ENCODE measurements around the gene GABARAP. TPM values are rescaled to one million over a fixed set of nuclear protein-coding genes. Genes with fewer than 3 reads are reported as not detected.

GABARAP gene
- total RNA-seq, 1 experiment from 2014 or later: 228 TPM

DNA sequence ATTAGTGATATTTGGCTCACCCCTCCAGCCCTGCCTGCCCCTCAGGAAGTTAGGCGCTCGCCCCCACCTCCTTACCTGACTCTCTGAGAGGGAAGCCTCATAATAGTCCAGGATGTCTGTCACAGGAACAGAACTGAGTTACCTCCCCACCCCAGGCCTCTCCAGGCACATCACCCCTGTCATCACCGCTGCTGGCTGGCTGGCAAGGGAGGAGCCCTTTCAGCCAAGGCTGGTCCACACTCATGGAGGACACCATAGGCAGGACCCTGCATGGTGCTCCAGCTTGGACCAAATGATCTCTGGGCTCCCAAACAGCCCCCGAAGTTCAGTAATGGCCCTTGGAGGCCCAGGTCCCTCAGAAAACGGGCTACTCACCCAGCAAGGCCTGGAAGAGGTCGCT, 24.1 kb downstream of the GABARAP start:
- ATAC-seq: no peak
- H3K9me3 Mint-ChIP-seq: no peaks in the 10 kb centered on the region
- H3K36me3 Mint-ChIP-seq: peaks cover under 1% of the 10 kb centered on the region; the same call in 1 of the 2 replicates
- TF ChIP-seq, protein P1, sequence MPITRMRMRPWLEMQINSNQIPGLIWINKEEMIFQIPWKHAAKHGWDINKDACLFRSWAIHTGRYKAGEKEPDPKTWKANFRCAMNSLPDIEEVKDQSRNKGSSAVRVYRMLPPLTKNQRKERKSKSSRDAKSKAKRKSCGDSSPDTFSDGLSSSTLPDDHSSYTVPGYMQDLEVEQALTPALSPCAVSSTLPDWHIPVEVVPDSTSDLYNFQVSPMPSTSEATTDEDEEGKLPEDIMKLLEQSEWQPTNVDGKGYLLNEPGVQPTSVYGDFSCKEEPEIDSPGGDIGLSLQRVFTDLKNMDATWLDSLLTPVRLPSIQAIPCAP (CRISPR knock-in tag; IDR thresholded peaks at IDR 0.05): no peak
- TF ChIP-seq, protein P2, sequence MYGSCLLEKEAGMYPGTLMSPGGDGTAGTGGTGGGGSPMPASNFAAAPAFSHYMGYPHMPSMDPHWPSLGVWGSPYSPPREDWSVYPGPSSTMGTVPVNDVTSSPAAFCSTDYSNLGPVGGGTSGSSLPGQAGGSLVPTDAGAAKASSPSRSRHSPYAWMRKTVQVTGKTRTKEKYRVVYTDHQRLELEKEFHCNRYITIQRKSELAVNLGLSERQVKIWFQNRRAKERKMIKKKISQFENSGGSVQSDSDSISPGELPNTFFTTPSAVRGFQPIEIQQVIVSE (CRISPR knock-in tag; IDR thresholded peaks at IDR 0.05; ENCODE audit: borderline replicate concordance): no peak
- TF ChIP-seq PRRX2 (CRISPR knock-in tag; IDR thresholded peaks at IDR 0.05): no peak
- no peak for TF ChIP-seq ZNF317 (CRISPR knock-in tag; IDR thresholded peaks at IDR 0.05; ENCODE audit: borderline replicate concordance, low read depth)
- TF ChIP-seq, protein P3, sequence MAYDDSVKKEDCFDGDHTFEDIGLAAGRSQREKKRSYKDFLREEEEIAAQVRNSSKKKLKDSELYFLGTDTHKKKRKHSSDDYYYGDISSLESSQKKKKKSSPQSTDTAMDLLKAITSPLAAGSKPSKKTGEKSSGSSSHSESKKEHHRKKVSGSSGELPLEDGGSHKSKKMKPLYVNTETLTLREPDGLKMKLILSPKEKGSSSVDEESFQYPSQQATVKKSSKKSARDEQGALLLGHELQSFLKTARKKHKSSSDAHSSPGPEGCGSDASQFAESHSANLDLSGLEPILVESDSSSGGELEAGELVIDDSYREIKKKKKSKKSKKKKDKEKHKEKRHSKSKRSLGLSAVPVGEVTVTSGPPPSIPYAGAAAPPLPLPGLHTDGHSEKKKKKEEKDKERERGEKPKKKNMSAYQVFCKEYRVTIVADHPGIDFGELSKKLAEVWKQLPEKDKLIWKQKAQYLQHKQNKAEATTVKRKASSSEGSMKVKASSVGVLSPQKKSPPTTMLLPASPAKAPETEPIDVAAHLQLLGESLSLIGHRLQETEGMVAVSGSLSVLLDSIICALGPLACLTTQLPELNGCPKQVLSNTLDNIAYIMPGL (CRISPR knock-in tag; IDR thresholded peaks at IDR 0.05): no peak
- TF ChIP-seq, protein P4, sequence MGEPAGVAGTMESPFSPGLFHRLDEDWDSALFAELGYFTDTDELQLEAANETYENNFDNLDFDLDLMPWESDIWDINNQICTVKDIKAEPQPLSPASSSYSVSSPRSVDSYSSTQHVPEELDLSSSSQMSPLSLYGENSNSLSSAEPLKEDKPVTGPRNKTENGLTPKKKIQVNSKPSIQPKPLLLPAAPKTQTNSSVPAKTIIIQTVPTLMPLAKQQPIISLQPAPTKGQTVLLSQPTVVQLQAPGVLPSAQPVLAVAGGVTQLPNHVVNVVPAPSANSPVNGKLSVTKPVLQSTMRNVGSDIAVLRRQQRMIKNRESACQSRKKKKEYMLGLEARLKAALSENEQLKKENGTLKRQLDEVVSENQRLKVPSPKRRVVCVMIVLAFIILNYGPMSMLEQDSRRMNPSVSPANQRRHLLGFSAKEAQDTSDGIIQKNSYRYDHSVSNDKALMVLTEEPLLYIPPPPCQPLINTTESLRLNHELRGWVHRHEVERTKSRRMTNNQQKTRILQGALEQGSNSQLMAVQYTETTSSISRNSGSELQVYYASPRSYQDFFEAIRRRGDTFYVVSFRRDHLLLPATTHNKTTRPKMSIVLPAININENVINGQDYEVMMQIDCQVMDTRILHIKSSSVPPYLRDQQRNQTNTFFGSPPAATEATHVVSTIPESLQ (CRISPR knock-in tag; IDR thresholded peaks at IDR 0.05): no peak
- TF ChIP-seq, protein P5, sequence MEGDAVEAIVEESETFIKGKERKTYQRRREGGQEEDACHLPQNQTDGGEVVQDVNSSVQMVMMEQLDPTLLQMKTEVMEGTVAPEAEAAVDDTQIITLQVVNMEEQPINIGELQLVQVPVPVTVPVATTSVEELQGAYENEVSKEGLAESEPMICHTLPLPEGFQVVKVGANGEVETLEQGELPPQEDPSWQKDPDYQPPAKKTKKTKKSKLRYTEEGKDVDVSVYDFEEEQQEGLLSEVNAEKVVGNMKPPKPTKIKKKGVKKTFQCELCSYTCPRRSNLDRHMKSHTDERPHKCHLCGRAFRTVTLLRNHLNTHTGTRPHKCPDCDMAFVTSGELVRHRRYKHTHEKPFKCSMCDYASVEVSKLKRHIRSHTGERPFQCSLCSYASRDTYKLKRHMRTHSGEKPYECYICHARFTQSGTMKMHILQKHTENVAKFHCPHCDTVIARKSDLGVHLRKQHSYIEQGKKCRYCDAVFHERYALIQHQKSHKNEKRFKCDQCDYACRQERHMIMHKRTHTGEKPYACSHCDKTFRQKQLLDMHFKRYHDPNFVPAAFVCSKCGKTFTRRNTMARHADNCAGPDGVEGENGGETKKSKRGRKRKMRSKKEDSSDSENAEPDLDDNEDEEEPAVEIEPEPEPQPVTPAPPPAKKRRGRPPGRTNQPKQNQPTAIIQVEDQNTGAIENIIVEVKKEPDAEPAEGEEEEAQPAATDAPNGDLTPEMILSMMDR (IDR thresholded peaks at IDR 0.05): no peak
- TF ChIP-seq CREB1 (CRISPR knock-in tag; IDR thresholded peaks at IDR 0.05): no peak
- TF ChIP-seq TP53 (CRISPR knock-in tag; IDR thresholded peaks at IDR 0.05): no peak
- TF ChIP-seq NFE2L1 (CRISPR knock-in tag; IDR thresholded peaks at IDR 0.05): no peak
- TF ChIP-seq JUN (CRISPR knock-in tag; IDR thresholded peaks at IDR 0.05): no peak
- TF ChIP-seq SOX15 (CRISPR knock-in tag; IDR thresholded peaks at IDR 0.05): no peak
- TF ChIP-seq, protein P6, sequence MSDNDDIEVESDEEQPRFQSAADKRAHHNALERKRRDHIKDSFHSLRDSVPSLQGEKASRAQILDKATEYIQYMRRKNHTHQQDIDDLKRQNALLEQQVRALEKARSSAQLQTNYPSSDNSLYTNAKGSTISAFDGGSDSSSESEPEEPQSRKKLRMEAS (CRISPR knock-in tag; IDR thresholded peaks at IDR 0.05): no peak
- H3K27ac Mint-ChIP-seq: no peak overlapping the region
- POLR2A ChIA-PET: no interaction called here
- CTCF ChIA-PET: interaction anchor here (0.8 to 4.8 kb wide), 2 partner anchors 10 to 14 kb away, joined by 3 to 24 read pairs; no protein-coding TSS in a partner anchor
- H3K27me3 Mint-ChIP-seq (ENCODE audit: low read depth): peaks cover 4% of the 10 kb centered on the region; the same call in 1 of the 2 replicates
- H3K4me3 Mint-ChIP-seq: peak overlapping the region; percentile 78
- DNase-seq (ENCODE audit: low spot score): no peak
- peaks cover 55% of the 10 kb centered on the region for H3K4me1 Mint-ChIP-seq

DNA sequence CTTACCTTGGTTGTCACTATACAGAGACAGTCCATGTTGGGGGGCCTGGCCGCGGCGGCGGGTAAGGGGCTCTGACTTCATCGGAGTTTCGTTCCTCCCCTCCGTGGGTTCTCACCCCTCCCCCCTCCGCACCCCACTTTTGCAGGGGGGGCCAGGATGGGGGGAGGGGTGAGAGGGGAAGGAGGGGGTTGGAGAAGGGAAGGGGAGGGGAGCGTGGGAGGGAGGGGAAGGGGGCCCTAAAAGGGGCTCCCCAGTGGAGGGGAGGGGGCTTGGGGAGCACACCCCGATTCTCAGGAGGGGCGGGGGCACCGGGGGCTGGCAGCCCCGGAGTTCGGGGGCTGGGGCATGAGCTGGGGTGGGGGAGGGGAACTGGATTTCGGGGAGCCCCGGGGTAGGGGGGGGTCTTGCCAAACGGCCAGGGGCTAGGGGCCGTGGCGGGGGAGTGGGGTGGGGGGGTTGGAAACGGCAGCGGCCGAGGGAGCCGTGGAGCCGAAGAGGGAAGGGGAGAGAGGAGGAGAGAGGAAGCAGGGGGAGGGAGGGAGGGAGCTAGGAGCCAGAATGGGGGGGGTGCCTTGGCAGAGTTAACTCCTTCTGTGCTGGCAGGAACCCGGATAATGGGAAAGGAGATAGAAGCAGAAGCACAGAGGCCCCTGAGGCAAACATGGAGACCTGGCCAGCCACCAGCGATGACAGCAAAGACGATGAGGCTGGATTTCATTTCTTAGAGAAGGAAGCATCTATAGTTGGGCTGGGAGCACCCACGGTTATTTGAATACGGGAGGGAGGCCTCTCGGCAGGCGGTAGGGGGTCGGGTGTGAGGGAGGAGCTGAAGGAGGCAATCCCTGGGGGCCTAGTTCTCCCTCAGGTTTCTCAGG, 24.9 kb downstream of the GABARAP start:
- no peak for ATAC-seq
- H3K4me3 Mint-ChIP-seq: peak overlapping the region; percentile 78
- POLR2A ChIA-PET: no interaction called here
- no peak for DNase-seq (ENCODE audit: low spot score)
- H3K27ac Mint-ChIP-seq: peak overlapping the region; percentile 79; the same call in 1 of the 2 replicates
- CTCF ChIA-PET: interaction anchor here (0.6 to 4.8 kb wide), 6 partner anchors 9 to 620 kb away, joined by 3 to 24 read pairs (median 4); partner anchors contain the start of gene DVL2
- H3K27me3 Mint-ChIP-seq (ENCODE audit: low read depth): peaks cover 4% of the 10 kb centered on the region; the same call in 1 of the 2 replicates
- peaks cover 57% of the 10 kb centered on the region for H3K4me1 Mint-ChIP-seq
- H3K9me3 Mint-ChIP-seq: no peaks in the 10 kb centered on the region
- no peaks in the 10 kb centered on the region for H3K36me3 Mint-ChIP-seq
- TF ChIP-seq, protein P7, sequence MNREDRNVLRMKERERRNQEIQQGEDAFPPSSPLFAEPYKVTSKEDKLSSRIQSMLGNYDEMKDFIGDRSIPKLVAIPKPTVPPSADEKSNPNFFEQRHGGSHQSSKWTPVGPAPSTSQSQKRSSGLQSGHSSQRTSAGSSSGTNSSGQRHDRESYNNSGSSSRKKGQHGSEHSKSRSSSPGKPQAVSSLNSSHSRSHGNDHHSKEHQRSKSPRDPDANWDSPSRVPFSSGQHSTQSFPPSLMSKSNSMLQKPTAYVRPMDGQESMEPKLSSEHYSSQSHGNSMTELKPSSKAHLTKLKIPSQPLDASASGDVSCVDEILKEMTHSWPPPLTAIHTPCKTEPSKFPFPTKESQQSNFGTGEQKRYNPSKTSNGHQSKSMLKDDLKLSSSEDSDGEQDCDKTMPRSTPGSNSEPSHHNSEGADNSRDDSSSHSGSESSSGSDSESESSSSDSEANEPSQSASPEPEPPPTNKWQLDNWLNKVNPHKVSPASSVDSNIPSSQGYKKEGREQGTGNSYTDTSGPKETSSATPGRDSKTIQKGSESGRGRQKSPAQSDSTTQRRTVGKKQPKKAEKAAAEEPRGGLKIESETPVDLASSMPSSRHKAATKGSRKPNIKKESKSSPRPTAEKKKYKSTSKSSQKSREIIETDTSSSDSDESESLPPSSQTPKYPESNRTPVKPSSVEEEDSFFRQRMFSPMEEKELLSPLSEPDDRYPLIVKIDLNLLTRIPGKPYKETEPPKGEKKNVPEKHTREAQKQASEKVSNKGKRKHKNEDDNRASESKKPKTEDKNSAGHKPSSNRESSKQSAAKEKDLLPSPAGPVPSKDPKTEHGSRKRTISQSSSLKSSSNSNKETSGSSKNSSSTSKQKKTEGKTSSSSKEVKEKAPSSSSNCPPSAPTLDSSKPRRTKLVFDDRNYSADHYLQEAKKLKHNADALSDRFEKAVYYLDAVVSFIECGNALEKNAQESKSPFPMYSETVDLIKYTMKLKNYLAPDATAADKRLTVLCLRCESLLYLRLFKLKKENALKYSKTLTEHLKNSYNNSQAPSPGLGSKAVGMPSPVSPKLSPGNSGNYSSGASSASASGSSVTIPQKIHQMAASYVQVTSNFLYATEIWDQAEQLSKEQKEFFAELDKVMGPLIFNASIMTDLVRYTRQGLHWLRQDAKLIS (CRISPR knock-in tag; IDR thresholded peaks at IDR 0.05; ENCODE audit: borderline replicate concordance): no peak
- TF ChIP-seq, protein P3 (CRISPR knock-in tag; IDR thresholded peaks at IDR 0.05): no peak
- no peak for TF ChIP-seq ZNF416 (CRISPR knock-in tag; IDR thresholded peaks at IDR 0.05)
- TF ChIP-seq, protein P8, sequence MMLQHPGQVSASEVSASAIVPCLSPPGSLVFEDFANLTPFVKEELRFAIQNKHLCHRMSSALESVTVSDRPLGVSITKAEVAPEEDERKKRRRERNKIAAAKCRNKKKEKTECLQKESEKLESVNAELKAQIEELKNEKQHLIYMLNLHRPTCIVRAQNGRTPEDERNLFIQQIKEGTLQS (CRISPR knock-in tag; conservative IDR thresholded peaks at IDR 0.05): no peak
- TF ChIP-seq TEAD1 (CRISPR knock-in tag; IDR thresholded peaks at IDR 0.05): no peak
- TF ChIP-seq, protein P9, sequence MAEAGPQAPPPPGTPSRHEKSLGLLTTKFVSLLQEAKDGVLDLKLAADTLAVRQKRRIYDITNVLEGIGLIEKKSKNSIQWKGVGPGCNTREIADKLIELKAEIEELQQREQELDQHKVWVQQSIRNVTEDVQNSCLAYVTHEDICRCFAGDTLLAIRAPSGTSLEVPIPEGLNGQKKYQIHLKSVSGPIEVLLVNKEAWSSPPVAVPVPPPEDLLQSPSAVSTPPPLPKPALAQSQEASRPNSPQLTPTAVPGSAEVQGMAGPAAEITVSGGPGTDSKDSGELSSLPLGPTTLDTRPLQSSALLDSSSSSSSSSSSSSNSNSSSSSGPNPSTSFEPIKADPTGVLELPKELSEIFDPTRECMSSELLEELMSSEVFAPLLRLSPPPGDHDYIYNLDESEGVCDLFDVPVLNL (CRISPR knock-in tag; IDR thresholded peaks at IDR 0.05; ENCODE audit: borderline replicate concordance, low read depth): no peak

Measured in WTC11 (cell line).